GM23248 (cell line): Measurements from ENCODE around the gene C1orf105.

Source experiments
- EZH2 ChIP-seq: fragments of 200-600 bp; sonication (generic); IDR thresholded peaks from 2 replicates; pipeline ENCODE4 v1.6.1; 2018; ENCODE audit warnings: antibody characterized with exemption, mild to moderate bottlenecking; ENCODE audit not compliant: insufficient read depth, poor library complexity, severe bottlenecking
- EZH2phosphoT487 ChIP-seq: fragments of 200-600 bp; sonication (generic); IDR thresholded peaks from 2 replicates; pipeline ENCODE4 v1.6.1; 2018; ENCODE audit warnings: antibody characterized with exemption, moderate library complexity, mild to moderate bottlenecking, low read depth; ENCODE audit not compliant: insufficient read depth

DNA sequence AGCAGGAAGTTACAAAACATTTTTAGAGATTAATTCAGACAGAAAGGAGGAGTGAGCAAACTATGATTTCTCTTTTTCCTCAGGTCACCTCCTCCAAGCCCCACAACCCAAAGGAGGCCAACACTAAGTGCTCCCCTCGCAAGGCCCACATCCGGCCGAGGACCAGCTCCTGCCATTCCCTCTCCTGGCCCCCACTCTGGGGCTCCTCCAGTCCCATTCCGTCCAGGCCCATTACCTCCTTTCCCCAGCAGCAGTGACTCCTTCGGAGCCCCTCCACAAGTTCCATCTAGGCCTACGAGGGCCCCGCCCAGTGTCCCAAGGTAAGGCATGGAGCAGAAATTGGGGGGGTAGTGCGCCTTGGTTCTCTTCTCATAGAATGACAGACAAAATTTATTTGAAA is 32.0 kb upstream of the C1orf105 start:
- TF ChIP-seq EZH2 (no peak), EZH2phosphoT487 (no peak)
